DOHH2 (cell line): ENCODE data around the gene EMX1.

ENCODE experiments used
- EZH2phosphoT487 ChIP-seq: fragments of 200-600 bp; sonication (generic); IDR thresholded peaks from 2 replicates; pipeline ENCODE4 v1.6.1; 2017; ENCODE audit warnings: borderline replicate concordance, mild to moderate bottlenecking, antibody characterized with exemption, low read length, moderate library complexity, mixed read lengths
- TF ChIP-seq, protein P1 (sequence below): fragments of 200-600 bp; sonication (generic); IDR thresholded peaks from one replicate; pipeline ENCODE4 v1.5.1; 2014; ENCODE audit warnings: antibody characterized with exemption, mild to moderate bottlenecking, low read depth, low read length; ENCODE audit not compliant: poor library complexity, severe bottlenecking

DNA sequence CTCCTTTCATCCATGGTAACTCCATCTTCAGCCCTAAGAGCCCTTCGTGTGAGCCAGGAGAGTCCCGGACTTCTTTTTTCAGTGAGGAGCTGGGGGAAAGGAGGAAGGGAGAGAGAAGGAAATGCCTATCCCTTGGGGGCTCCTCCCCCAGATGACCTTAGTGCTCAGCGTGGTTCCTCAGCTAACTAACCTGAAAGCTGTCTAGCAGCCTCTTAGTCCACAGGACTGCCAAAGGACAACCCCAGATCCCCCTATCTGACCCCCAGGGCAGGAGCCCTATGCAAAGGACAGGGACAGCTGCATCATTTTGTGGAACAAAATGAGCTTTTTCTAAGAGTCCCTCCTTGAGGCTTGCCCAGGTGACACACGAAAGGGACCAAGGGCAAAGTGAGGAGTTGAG, 22.2 kb upstream of the EMX1 start:
- TF ChIP-seq, protein P1, sequence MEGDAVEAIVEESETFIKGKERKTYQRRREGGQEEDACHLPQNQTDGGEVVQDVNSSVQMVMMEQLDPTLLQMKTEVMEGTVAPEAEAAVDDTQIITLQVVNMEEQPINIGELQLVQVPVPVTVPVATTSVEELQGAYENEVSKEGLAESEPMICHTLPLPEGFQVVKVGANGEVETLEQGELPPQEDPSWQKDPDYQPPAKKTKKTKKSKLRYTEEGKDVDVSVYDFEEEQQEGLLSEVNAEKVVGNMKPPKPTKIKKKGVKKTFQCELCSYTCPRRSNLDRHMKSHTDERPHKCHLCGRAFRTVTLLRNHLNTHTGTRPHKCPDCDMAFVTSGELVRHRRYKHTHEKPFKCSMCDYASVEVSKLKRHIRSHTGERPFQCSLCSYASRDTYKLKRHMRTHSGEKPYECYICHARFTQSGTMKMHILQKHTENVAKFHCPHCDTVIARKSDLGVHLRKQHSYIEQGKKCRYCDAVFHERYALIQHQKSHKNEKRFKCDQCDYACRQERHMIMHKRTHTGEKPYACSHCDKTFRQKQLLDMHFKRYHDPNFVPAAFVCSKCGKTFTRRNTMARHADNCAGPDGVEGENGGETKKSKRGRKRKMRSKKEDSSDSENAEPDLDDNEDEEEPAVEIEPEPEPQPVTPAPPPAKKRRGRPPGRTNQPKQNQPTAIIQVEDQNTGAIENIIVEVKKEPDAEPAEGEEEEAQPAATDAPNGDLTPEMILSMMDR, result no peak
- no peak for TF ChIP-seq EZH2phosphoT487
